Measurements from ENCODE around the gene SOAT2.
"Not testable (repeated sequence)": the region's sequence is repeated elsewhere in the genome, so short reads cannot be mapped to it uniquely, and the experiment has no call there.

SOAT2 gene

GRCh38 chr12:53159195-53159839 is 56.0 kb downstream of the SOAT2 start:
- DNase-seq = peak; percentile 79

GRCh38 chr12:53160000-53160399 is 56.7 kb downstream of the SOAT2 start:
- no peak for DNase-seq

- DNase-seq = no peak
These were observed 57.4 kb downstream of the SOAT2 start for GRCh38 chr12:53160673-53161072.

DNA sequence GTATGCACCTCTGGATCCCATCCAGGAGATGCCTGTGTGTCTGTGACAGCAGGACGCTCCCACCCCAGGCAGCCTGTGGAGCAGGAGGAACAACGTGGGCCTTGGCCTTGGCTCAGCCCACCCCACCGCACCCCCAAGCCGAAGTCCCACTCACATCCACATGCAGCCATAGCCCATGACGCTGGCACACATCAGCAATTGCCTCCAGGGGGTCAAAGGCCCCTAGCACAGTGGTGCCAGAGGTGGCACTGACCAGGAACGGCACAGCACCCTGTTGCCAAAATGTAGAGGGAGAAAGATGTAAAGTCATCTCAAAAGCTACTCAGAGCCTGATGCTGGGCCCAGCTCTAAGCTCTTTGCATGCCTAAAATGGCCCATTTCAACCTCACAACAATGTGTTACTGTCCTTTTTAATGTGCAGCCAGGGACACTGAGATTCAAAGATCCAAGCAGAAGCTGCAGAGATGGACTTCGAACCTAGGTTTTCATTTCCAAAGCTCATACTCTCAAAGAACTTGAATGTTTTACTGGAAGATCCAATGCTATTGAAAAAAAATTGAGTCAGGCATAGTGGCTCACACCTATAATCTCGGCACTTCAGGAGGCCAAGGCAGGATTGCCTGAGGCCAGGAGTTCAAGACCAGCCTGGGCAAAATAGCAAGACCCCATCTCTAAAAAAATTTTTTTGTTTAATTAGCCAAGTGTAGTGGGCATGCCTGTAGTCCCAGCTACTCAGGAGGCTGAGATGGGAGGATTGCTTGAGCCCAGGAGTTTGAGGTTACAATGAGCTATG is 58.0 kb downstream of the SOAT2 start:
- DNase-seq = no peak

GRCh38 chr12:53163008-53163407 is 59.7 kb downstream of the SOAT2 start:
- DNase-seq = not testable (repeated sequence)

DNA sequence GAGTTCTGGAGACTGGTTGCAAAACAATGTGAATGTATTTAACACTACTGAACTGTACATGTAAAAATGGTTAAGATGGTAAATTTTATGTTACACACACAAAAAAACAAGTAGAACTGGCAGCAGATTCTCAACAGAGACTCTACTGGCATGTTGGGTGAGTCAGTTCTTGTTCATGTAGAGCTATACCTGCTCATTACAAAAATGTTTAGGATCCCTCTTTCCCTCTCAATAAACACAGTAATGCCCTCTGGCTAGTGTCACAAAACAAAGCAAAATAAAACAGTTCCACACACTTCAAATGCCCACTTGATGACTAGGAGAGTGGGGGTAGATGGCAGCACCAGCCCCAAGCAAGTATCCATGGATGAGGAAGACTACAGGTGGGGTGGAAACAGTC is 63.6 kb downstream of the SOAT2 start:
- DNase-seq = no peak

DNA sequence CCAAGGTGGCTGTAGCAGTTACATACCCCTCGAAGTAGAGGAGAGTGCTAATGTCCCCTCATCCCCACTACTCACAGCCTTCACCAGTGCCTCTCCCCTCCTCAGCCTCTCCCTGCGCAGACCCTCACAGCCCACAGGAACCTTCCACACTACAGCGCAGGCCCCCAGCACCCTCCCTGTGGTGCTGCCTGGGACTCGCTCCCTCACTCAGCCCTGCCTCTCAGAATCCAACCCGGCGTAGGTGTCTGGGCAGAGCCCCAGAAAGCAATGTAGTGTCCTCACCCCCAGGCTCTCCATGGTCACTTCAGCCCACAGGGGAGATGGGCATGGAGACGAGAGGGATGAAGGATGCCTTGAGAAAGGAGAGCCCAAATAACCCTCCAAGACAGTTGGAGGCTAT is 66.4 kb downstream of the SOAT2 start:
- no peak for DNase-seq

DNA sequence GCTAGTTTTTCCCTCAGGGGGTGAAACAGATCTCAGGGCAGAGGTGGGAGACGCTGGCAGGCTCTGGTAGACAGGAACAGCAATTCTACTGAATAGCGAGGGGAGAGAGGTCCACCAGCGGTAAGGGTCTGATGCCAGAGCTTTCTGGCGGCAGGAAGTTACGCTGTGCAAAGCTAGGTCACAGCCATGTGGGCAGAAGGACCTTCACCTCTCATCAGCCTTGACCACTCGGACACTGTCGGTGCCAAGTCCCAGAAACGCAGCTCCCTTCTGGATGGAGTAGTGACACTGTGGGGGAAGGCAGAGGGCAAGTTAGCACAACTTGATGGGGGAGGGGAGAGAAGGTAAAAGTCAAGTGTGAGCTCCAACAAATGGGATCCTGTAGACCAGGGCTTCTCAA is 66.9 kb downstream of the SOAT2 start:
- DNase-seq = no peak

DNA sequence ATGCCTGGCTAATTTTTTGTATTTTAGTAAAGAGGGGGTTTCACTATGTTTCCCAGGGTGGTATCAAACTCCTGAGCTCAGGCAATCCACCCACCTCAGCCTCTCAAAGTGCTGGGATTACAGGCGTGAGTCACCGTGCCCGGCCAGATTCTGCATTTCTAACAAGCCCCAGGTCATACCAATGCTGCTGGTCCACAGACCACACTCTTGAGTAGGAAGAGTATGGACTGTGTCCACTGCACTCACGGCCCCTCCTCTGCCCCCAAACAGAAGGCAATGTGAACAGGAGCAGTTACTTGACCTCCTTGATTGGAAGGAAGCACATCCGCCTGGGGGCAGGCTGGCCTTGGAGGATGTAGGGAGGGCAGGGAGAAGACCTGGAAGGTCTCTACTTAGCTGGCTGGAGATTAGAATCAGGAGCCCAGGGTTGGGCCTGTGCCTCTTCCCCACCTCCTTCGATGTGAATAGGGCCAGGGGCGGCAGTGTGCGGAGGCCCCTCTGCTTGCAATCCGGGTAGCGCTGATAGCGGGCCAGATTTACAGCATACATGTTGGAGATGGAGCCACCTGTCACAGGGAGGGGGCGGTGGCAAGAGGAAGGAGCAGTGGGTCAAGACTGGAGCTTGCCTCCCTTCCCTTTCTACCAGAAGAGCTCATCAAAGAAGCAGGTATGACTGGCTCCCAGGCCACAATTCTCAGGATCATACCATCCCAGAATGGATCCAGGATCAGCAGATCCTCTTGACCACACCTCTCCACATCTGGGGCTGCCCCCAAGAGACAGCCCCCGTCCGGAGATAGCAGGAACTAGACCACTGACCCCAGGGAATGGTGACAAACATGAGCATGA is 67.8 kb downstream of the SOAT2 start:
- no peak for DNase-seq

DNA sequence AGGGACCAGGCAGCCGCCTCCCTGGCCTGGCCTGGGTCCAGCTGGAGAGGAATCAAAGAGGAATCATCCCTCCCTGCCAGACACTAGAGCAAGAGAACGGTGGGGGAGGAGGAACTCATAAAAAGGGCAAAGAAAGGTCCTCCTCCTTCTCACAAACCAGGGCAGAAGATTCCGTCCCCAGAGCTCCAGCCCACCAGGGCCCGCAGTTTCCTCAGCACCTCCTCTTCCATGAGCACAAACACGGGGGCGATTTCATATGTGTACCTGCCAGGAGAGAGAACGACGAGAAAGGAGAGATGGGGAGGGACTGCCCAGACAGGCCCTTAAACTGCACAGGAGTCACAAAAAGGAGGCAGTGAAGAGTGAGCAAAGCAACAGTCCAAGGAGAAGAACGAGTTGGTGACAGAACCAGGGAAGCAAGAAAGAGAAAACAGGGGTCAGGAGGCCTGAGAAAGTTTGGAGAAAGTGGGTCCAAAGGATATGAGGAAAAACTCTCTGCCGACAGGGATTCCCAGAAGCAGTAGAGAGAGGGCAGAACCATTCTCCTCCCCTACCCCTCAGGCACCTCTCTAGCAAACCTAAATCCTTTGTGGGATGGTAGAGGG is 68.5 kb downstream of the SOAT2 start:
- DNase-seq = no peak

DNA sequence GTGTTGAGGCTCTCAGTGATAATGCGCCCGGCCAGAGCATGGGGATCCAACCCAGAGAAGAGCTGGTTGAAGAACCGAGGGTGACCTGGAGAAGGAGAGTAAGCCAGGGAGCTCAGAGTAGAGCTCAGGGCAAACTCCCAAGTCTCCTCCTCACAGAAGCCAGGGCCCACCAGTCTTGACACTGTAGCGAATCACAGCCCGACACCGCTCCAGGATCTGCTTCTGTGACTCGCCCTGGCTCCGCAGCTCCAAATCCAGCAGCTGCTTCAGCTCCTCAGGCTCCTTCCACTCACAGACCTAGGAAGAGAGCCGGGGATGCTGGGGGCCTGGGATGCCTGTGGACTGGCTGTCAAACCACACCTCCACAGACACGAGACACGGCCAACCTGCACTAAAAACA is 69.1 kb downstream of the SOAT2 start:
- DNase-seq = no peak

- DNase-seq = no peak
These were observed 69.9 kb downstream of the SOAT2 start for GRCh38 chr12:53173085-53173715.
